GM10248 (cell line): ENCODE measurements around the gene KISS1.

Experiments used
- CTCF ChIA-PET: fragments of 300-600 bp; sonication (Branson Sonifier 250); formaldehyde crosslinking; extraction: SDS; loops from one replicate; lab custom pipeline; 2021; ENCODE audit warnings: antibody characterized with exemption; lab: Yijun Ruan, JAX
- POLR2A ChIA-PET: fragments of 350-650 bp; sonication (Branson Sonifier 250); formaldehyde crosslinking; extraction: SDS; loops from one replicate; lab custom pipeline; 2020; ENCODE audit warnings: antibody characterized with exemption; lab: Yijun Ruan, JAX
- DNase-seq: peaks from one replicate; pipeline ENCODE4 v3.0.0; 2012; ENCODE audit errors: extremely low spot score
- CTCF ChIP-seq: IDR thresholded peaks from 2 replicates; pipeline ENCODE4 v1.5.1; 2012; ENCODE audit warnings: mild to moderate bottlenecking, low read depth; ENCODE audit errors: extremely low read depth, missing control alignments, control extremely low read depth

Gene KISS1

GRCh38 chr1:204232526-204232925 is 36.2 kb upstream of the KISS1 start:
- ChIA-PET CTCF (interaction anchor here (1.0 kb wide), 1 partner anchor 26 kb away, joined by 3 read pairs; no protein-coding TSS in a partner anchor), POLR2A (no interaction called here)
- DNase-seq: no peak
- TF ChIP-seq CTCF: no peak

GRCh38 chr1:204230211-204230610 is 33.9 kb upstream of the KISS1 start:
- DNase-seq: no peak
- no peak for TF ChIP-seq CTCF
- POLR2A ChIA-PET: no interaction called here
- CTCF ChIA-PET: interaction anchor here (1.1 to 2.0 kb wide), 4 partner anchors 16 to 37 kb away, joined by 3 to 9 read pairs (median 3); no protein-coding TSS in a partner anchor

- TF ChIP-seq CTCF: no peak
- POLR2A ChIA-PET: no interaction called here
- CTCF ChIA-PET: interaction anchor here (0.8 to 2.0 kb wide), 5 partner anchors 12 to 100 kb away, joined by 3 to 9 read pairs (median 4); no protein-coding TSS in a partner anchor
- DNase-seq: no peak
Measured at GRCh38 chr1:204228896-204229295, 32.6 kb upstream of the KISS1 start.

- POLR2A ChIA-PET: no interaction called here
- CTCF ChIA-PET: interaction anchor here (1.1 to 2.0 kb wide), 3 partner anchors 21 to 100 kb away, joined by 4 to 9 read pairs (median 4); no protein-coding TSS in a partner anchor
- DNase-seq: no peak
- TF ChIP-seq CTCF: no peak
Measured at GRCh38 chr1:204227996-204228785, 31.9 kb upstream of the KISS1 start.

GRCh38 chr1:204227351-204227750 is 31.1 kb upstream of the KISS1 start:
- POLR2A ChIA-PET: no interaction called here
- CTCF ChIA-PET: interaction anchor here (0.6 kb wide), 1 partner anchor 57 kb away, joined by 3 read pairs; no protein-coding TSS in a partner anchor
- no peak for TF ChIP-seq CTCF
- no peak for DNase-seq

- no peak for DNase-seq
- CTCF ChIA-PET: interaction anchor here (0.9 kb wide), 1 partner anchor 19 kb away, joined by 5 read pairs; no protein-coding TSS in a partner anchor
- no peak for TF ChIP-seq CTCF
- POLR2A ChIA-PET: interaction anchor here (0.6 kb wide), 1 partner anchor 172 kb away, joined by 3 read pairs; no protein-coding TSS in a partner anchor
Measured at GRCh38 chr1:204225841-204226735, 29.8 kb upstream of the KISS1 start.
